AG10803 (cell line): ENCODE measurements around the gene TLE2.
"Not testable (repeated sequence)": the region's sequence is repeated elsewhere in the genome, so short reads cannot be mapped to it uniquely, and the experiment has no call there.

Experiments
- DNase-seq: peaks from one replicate; pipeline ENCODE4 v3.0.0; 2010; ENCODE audit warnings: low read depth
- H3K4me3 ChIP-seq: 2 replicates; pipeline ENCODE4 v1.5.1; 2011; ENCODE audit warnings: mild to moderate bottlenecking, low read length, control low read depth
- TF ChIP-seq, protein P1 (sequence below): conservative IDR thresholded peaks from 2 replicates; pipeline ENCODE4 v1.5.1; 2011; ENCODE audit warnings: mild to moderate bottlenecking, low read length, control low read depth, inconsistent platforms

TLE2 gene

DNA sequence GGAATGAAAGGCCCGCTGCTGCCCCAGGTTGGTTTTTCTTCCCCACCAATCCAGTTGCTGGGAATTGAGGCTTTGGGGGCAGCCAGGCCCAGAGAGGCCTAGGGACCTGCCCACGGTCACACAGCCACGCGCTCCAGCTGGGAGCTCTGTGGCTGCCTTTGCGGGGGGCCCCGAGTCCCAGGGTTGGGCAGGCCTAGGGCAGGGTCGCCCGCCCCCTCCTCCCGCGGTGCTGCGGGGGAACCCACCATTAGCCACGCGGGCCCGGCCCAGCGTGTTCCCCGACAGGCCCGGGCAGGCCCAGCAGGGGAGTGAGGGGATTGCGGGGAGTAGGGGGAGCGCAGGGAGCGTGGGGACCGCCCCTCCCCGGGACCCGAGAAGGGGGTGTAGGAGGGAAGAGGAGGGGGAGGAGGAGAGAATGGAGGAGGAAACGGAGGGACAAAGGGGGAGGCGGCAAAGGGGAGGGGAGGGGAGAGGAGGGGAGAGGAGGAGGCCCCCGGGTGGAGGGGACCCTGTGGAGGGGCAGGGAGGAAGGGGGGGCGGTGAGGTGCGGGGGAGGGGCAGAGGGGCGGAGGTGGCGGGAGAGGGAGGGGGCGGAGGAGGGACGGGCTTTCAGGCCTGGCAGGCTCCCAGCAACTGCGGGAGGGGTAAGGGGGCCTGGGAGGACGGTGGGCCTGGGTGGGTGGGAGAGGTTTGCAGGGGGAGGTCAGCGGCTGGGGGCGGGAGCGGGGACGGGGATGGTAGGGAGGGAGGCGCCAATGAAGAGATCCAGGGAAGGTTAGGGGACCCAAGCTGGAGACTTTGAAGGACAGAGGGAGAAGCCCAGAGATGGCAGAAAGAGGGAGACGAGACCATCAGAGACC lies 12.9 kb upstream of the TLE2 start:
- H3K4me3 ChIP-seq: no peak overlapping the region
- no peak for DNase-seq
- TF ChIP-seq, protein P1, sequence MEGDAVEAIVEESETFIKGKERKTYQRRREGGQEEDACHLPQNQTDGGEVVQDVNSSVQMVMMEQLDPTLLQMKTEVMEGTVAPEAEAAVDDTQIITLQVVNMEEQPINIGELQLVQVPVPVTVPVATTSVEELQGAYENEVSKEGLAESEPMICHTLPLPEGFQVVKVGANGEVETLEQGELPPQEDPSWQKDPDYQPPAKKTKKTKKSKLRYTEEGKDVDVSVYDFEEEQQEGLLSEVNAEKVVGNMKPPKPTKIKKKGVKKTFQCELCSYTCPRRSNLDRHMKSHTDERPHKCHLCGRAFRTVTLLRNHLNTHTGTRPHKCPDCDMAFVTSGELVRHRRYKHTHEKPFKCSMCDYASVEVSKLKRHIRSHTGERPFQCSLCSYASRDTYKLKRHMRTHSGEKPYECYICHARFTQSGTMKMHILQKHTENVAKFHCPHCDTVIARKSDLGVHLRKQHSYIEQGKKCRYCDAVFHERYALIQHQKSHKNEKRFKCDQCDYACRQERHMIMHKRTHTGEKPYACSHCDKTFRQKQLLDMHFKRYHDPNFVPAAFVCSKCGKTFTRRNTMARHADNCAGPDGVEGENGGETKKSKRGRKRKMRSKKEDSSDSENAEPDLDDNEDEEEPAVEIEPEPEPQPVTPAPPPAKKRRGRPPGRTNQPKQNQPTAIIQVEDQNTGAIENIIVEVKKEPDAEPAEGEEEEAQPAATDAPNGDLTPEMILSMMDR: no peak

DNA sequence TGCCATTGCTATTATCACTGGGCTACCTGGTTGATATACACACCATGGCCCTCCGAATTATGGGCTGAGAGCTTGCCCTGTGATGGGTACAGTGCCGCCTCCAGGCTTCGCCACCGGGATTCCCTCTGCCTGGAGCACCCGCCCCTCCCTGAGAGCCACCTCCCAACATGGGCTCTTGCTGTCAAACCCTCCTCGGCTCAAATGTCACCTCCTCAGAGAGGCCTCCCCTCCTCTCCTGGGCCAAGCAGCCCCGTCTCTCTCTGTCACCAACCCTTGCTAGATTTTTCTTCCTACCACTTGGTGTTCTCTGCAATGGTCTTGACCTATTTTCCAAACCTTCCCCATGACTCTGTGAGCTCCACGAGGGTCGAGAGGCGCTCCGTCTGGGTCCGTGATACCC lies 12.2 kb upstream of the TLE2 start:
- H3K4me3 ChIP-seq: no peak overlapping the region

DNA sequence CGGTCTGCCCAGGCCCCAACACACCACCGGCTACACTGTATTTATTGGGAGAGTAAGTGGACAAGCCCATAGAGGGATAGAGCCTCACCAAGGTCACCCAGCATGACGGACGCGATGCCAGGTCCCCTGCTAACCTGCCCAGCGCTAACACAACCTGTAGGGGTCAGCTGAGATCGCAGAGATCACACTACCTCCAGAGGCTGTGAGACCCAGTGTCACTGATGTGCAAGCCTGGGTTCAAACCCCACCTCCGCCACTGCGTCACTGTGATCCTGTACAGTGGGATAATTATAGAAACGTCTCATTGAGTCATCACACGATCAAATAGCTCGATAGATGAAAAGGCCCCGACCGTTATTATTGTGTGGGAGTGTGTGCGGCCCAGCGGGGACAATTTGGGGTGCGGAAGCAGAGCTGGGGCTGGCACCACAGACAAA lies 10.6 kb upstream of the TLE2 start:
- DNase-seq: no peak
- no peak overlapping the region for H3K4me3 ChIP-seq
- TF ChIP-seq, protein P1: no peak

More for the DNA sequence above, 12.2 kb upstream of the TLE2 start:
- TF ChIP-seq, protein P1: no peak
- no peak for DNase-seq

DNA sequence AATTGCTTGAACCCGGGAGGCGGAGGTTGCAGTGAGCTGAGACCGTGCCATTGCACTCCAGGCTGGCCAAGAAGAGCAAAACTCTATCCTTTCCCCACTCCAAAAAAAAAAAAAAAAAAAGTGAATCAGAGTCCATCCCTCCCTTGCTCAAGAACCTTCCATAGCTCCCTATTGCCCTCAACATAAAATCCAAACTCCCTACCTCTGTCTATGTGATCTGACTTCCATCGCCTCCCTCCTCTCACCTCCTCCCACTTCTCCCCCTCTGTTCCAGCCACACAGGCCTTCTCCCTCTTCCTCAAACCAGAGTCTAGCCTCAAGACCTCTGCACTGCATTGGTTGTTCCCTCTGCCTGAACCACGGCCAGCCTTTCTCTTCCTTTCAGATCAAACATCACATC lies 10.0 kb upstream of the TLE2 start:
- TF ChIP-seq, protein P1: no peak
- DNase-seq: no peak
- H3K4me3 ChIP-seq: no peak overlapping the region

DNA sequence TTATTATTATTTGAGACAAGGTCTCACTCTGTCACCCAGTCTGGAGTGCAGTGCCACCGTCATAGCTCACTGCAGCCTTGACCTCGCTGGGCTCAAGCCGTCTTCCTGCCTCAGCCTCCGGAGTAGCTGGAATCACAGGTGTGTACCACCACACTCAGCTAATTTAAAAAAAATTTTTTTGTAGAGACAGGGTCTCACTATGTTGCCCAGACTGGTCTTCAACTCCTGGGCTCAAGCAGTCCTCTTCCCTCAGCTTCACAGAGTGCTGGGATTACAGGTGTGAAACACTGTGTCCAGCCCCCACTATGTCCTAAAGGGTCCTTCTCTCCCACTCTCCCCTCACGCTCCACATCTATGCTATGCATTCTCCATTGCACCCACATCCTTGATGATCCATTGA lies 9.1 kb upstream of the TLE2 start:
- TF ChIP-seq, protein P1: no peak
- H3K4me3 ChIP-seq: no peak overlapping the region
- no peak for DNase-seq

DNA sequence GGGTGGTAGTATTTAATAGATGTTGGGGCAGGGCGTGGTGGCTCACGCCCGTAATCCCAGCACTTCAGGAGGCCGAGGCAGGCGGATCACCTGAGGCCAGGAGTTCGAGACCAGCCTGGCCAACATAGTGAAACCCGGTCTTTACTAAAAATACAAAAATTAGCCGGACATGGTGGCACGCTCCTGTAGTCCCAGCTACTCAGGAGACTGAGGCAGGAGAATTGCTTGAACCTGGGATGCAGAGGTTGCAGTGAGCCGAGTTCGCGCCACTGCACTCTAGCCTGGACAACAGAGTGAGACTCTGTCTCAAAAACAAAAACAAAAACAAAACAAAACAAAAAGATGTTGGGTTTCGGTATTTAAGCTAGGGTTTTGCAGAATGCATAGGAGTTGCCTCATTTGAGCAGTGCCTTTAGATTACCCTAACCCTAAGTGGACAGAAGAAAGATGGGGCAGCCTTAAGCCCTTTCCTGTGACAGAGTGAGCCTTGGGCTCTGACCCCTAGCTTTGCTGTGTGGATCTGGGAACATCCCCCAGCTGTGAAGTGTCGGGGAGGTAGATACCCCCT lies 8.0 kb upstream of the TLE2 start:
- not testable (repeated sequence) for H3K4me3 ChIP-seq, DNase-seq

DNA sequence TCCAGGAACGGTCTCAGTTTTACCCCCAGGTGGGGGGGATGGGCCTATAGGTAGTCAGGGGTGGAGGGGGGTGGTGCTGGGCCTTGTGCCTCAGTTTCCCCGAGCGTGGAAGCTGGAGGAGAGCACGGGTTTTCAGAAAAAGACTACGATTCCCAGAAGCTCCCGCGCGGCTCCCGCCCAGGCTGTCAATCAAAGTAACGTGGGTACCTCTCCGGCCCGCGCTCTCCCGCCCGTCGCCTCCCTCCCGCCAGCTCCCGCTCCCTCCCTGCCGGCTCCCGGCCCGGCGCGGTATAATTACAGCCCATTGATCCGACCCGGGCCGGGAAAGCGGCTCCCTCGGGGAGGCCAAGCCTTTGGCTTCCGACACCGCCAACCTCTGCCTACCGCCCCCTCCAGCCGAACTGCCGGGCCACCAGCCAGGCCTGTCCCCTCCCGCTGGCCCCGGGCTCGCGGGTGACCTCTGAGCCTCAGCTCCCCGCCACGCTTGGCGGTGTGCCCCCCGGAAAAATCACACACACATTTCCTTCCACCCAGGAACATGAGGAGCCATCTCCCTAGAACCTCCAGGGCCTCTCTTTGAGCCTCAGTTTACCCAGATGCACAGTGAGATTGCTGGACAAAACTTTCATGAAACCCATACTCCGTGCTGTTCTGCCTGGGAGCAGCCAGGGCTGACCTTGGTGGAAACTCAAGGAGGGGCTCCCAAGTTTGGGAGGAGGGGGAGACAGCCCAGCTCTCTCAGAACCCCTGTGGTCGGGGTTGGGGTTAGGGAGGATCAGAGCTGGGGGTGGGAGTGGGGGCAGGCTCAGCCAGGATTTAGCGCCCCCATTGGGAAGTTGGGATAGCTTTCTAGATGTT lies 7.3 kb upstream of the TLE2 start:
- peak overlapping the region; percentile 66 for H3K4me3 ChIP-seq
- TF ChIP-seq, protein P1: peak; percentile 15; the same call in 1 of the 2 replicates
- peak; percentile 89 for DNase-seq
